Type B pancreatic cell (in vitro differentiated cells): ENCODE results near the gene EPB41L5. TPM values are rescaled to one million over a fixed set of nuclear protein-coding genes. Genes with fewer than 3 reads are reported as not detected.

Experiments used
- DNase-seq: peaks from one replicate; pipeline ENCODE4 v3.0.0; 2021; ENCODE audit warnings: mixed read lengths; ENCODE audit not compliant: unreplicated experiment; ENCODE audit errors: extremely low spot score
- H3K27ac Mint-ChIP-seq: 2 replicates; pipeline ENCODE4 v1.8.0; 2021; ENCODE audit warnings: mild to moderate bottlenecking, mixed read lengths
- H3K27me3 Mint-ChIP-seq: 2 replicates; pipeline ENCODE4 v1.8.0; 2021; ENCODE audit warnings: mixed read lengths
- H3K36me3 Mint-ChIP-seq: 2 replicates; pipeline ENCODE4 v1.8.0; 2021; ENCODE audit warnings: mixed read lengths
- H3K4me1 Mint-ChIP-seq: one replicate; pipeline ENCODE4 v1.8.0; 2021; ENCODE audit warnings: mixed read lengths; ENCODE audit not compliant: unreplicated experiment
- H3K4me3 Mint-ChIP-seq: 2 replicates; pipeline ENCODE4 v1.8.0; 2021; ENCODE audit warnings: mild to moderate bottlenecking, mixed read lengths
- H3K9me3 Mint-ChIP-seq: 2 replicates; pipeline ENCODE4 v1.8.0; 2021; ENCODE audit warnings: mixed read lengths
- total RNA-seq: library from RNA; stranded (reverse); gene quantifications from 2 replicates; pipeline ENCODE4 v1.2.1, GENCODE V29; 2021; ENCODE audit warnings: low replicate concordance
- TF ChIP-seq, protein P1 (sequence below): fragments of 200-600 bp; sonication (generic); conservative IDR thresholded peaks from 2 replicates; pipeline ENCODE4 v1.5.0; 2021; ENCODE audit warnings: antibody characterized with exemption, mild to moderate bottlenecking

Gene EPB41L5
- total RNA-seq, 1 donor from 2014 or later, result 37.6 TPM

GRCh38 chr2:120177973-120178372 is 165.1 kb downstream of the EPB41L5 start:
- H3K4me1 Mint-ChIP-seq, result peaks cover 6% of the 10 kb centered on the region
- no peaks in the 10 kb centered on the region for H3K9me3 Mint-ChIP-seq
- peaks cover 8% of the 10 kb centered on the region for H3K36me3 Mint-ChIP-seq
- no peak for DNase-seq
- TF ChIP-seq, protein P1, sequence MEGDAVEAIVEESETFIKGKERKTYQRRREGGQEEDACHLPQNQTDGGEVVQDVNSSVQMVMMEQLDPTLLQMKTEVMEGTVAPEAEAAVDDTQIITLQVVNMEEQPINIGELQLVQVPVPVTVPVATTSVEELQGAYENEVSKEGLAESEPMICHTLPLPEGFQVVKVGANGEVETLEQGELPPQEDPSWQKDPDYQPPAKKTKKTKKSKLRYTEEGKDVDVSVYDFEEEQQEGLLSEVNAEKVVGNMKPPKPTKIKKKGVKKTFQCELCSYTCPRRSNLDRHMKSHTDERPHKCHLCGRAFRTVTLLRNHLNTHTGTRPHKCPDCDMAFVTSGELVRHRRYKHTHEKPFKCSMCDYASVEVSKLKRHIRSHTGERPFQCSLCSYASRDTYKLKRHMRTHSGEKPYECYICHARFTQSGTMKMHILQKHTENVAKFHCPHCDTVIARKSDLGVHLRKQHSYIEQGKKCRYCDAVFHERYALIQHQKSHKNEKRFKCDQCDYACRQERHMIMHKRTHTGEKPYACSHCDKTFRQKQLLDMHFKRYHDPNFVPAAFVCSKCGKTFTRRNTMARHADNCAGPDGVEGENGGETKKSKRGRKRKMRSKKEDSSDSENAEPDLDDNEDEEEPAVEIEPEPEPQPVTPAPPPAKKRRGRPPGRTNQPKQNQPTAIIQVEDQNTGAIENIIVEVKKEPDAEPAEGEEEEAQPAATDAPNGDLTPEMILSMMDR, result no peak
- no peaks in the 10 kb centered on the region for H3K27me3 Mint-ChIP-seq
- no peak overlapping the region for H3K4me3 Mint-ChIP-seq
- no peak overlapping the region for H3K27ac Mint-ChIP-seq

DNA sequence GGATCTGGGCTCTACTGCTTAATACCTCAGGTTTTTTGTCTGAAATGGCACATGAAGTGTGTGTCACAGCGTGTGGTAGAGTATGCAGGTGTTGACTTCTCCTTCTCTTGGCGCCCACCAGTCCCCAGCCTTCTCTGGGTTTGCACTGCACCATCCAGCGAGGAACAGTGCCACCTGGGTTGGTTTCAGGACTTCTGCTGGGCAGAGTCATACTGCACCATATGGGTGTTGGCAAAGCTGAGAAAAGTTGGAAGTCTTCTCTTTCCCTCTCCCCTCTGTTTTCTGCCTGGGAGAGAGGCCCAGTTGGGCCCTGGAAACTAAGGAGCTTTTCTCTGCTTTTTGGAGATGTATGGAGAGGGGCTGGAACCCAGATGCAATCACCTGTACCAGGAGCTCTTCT is 166.5 kb downstream of the EPB41L5 start:
- peaks cover 10% of the 10 kb centered on the region for H3K36me3 Mint-ChIP-seq
- H3K4me3 Mint-ChIP-seq, result no peak overlapping the region
- TF ChIP-seq, protein P1, result no peak
- H3K27me3 Mint-ChIP-seq, result no peaks in the 10 kb centered on the region
- H3K4me1 Mint-ChIP-seq, result peaks cover 6% of the 10 kb centered on the region
- no peaks in the 10 kb centered on the region for H3K9me3 Mint-ChIP-seq
- DNase-seq, result no peak
- no peak overlapping the region for H3K27ac Mint-ChIP-seq

DNA sequence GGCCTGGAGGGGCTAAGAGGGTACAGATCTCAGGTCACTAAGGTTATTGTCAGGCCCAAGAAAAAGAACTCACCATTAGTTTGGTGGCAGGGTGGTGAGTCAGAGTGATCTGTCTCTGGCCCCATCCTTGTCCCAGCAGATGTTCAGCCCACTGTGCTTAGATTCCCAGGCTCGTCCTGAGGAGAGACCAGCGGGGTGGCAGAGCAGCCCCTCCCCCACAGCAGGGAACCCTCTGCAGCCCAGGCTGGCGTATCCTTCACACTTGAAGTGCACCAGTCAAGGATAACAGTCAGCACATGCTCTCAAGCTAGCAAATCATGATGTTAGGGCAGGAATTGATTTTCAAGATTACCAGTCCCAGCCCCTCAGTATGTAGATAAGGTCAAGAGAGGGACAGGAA is 167.2 kb downstream of the EPB41L5 start:
- Mint-ChIP-seq H3K9me3 (no peaks in the 10 kb centered on the region), H3K27me3 (no peaks in the 10 kb centered on the region), H3K36me3 (peaks cover 10% of the 10 kb centered on the region), H3K27ac (no peak overlapping the region), H3K4me3 (no peak overlapping the region), H3K4me1 (peaks cover 2% of the 10 kb centered on the region)
- DNase-seq, result no peak
- TF ChIP-seq, protein P1, result no peak

GRCh38 chr2:120182019-120182560 is 169.2 kb downstream of the EPB41L5 start:
- H3K4me1 Mint-ChIP-seq, result no peaks in the 10 kb centered on the region

GRCh38 chr2:120189189-120189588 is 176.3 kb downstream of the EPB41L5 start:
- Mint-ChIP-seq H3K4me3 (no peak overlapping the region), H3K9me3 (peaks cover 6% of the 10 kb centered on the region), H3K27me3 (no peaks in the 10 kb centered on the region), H3K4me1 (no peaks in the 10 kb centered on the region), H3K36me3 (no peaks in the 10 kb centered on the region), H3K27ac (no peak overlapping the region)
- TF ChIP-seq, protein P1, result no peak
- no peak for DNase-seq

More at GRCh38 chr2:120182019-120182560, 169.2 kb downstream of the EPB41L5 start:
- no peak overlapping the region for H3K4me3 Mint-ChIP-seq
- TF ChIP-seq, protein P1, result no peak
- no peaks in the 10 kb centered on the region for H3K27me3 Mint-ChIP-seq
- no peaks in the 10 kb centered on the region for H3K9me3 Mint-ChIP-seq
- H3K36me3 Mint-ChIP-seq, result peaks cover 10% of the 10 kb centered on the region
- no peak for DNase-seq
- no peak overlapping the region for H3K27ac Mint-ChIP-seq

GRCh38 chr2:120192280-120192679 is 179.4 kb downstream of the EPB41L5 start:
- Mint-ChIP-seq H3K27ac (no peak overlapping the region), H3K4me1 (no peaks in the 10 kb centered on the region), H3K27me3 (no peaks in the 10 kb centered on the region), H3K36me3 (no peaks in the 10 kb centered on the region), H3K9me3 (peaks cover 6% of the 10 kb centered on the region), H3K4me3 (no peak overlapping the region)
- no peak for DNase-seq
- TF ChIP-seq, protein P1, result no peak
